Caco-2 (cell line): Measurements from ENCODE around the gene SQOR. TPM values are rescaled to one million over a fixed set of nuclear protein-coding genes. Genes with fewer than 3 reads are reported as not detected.

ENCODE experiments used
- BruUV-seq: library from RNA; stranded (reverse); fragments of 400-500 nt; replicated peaks from 2 replicates; lab custom pipeline; 2021; lab: Mats Ljungman, UMichigan
- CTCF ChIA-PET: fragments of 300-600 bp; sonication (Branson Sonifier 250); formaldehyde crosslinking; loops from one replicate; lab custom pipeline; 2022; ENCODE audit warnings: antibody characterized with exemption; lab: Charles Lee
- POLR2A ChIA-PET: fragments of 300-600 bp; sonication (Branson Sonifier 250); formaldehyde crosslinking; loops from one replicate; lab custom pipeline; 2022; ENCODE audit warnings: antibody characterized with exemption; lab: Charles Lee
- DNase-seq, 2 experiments: peaks; one replicate each; pipeline versions ENCODE4 v3.0.0 to v3.0.0-alpha.2; 2020 to 2022
- H3K27me3 ChIP-seq: replicated peaks from 2 replicates; pipeline ENCODE4 v1.6.0; 2011; ENCODE audit warnings: low read length; ENCODE audit not compliant: control insufficient read depth, insufficient read depth
- H3K36me3 ChIP-seq: 2 replicates; pipeline ENCODE4 v1.5.1; 2011; ENCODE audit warnings: low read length; ENCODE audit not compliant: control insufficient read depth, insufficient read depth
- H3K4me1 ChIP-seq: fragments of 250-450 bp; sonication (Bioruptor Pico); 2 replicates; pipeline ENCODE4 v1.5.1; 2020; ENCODE audit warnings: mild to moderate bottlenecking
- H3K4me3 ChIP-seq: 2 replicates; pipeline ENCODE4 v1.5.1; 2011; ENCODE audit warnings: low read depth, mild to moderate bottlenecking, control low read depth, low read length
- H3K9me3 ChIP-seq: fragments of 250-450 bp; sonication (Bioruptor Pico); 2 replicates; pipeline ENCODE4 v1.5.1; 2020; ENCODE audit warnings: mild to moderate bottlenecking, moderate library complexity
- H3K27ac Mint-ChIP-seq: one replicate; pipeline ENCODE4 v1.8.0; 2022; ENCODE audit warnings: mixed read lengths; ENCODE audit not compliant: unreplicated experiment
- H3K27me3 Mint-ChIP-seq: one replicate; pipeline ENCODE4 v1.8.0; 2022; ENCODE audit warnings: mixed read lengths; ENCODE audit not compliant: insufficient read depth, unreplicated experiment
- H3K36me3 Mint-ChIP-seq: one replicate; pipeline ENCODE4 v1.8.0; 2022; ENCODE audit warnings: mild to moderate bottlenecking, mixed read lengths; ENCODE audit not compliant: insufficient read depth, unreplicated experiment
- H3K4me1 Mint-ChIP-seq: one replicate; pipeline ENCODE4 v1.8.0; 2022; ENCODE audit warnings: low read depth, mixed read lengths; ENCODE audit not compliant: unreplicated experiment
- H3K4me3 Mint-ChIP-seq: one replicate; pipeline ENCODE4 v1.8.0; 2022; ENCODE audit warnings: mild to moderate bottlenecking, moderate library complexity, mixed read lengths; ENCODE audit not compliant: unreplicated experiment
- H3K9me3 Mint-ChIP-seq: one replicate; pipeline ENCODE4 v1.8.0; 2022; ENCODE audit warnings: mixed read lengths; ENCODE audit not compliant: unreplicated experiment
- CTCF ChIP-seq, 2 experiments: fragments of 200-600 bp in 1 of 2; IDR thresholded peaks; 1 replicate in 1 of 2; 2 replicates in 1 of 2; pipeline versions ENCODE4 v1.5.1 to v1.8.0; 2011 to 2022; ENCODE audit warnings: antibody characterized with exemption in 1 of 2, control low read depth in 1 of 2, inconsistent platforms in 1 of 2, low read depth in 1 of 2, low read length in 1 of 2, mild to moderate bottlenecking in 1 of 2, moderate library complexity in 1 of 2; ENCODE audit not compliant: insufficient read depth in 1 of 2, severe bottlenecking in 1 of 2, unreplicated experiment in 1 of 2
- intact Hi-C: fragments of 100-400 bp; cut with micrococcal nuclease; formaldehyde crosslinking; loops from one replicate; pipeline ENCODE4 v1.10.0; 2022; ENCODE audit not compliant: unreplicated experiment
- total RNA-seq: library from RNA; stranded (reverse); gene quantifications from 2 replicates; pipeline ENCODE4 v1.2.3, GENCODE V29; 2022

The SQOR gene
- total RNA-seq, 1 experiment from 2014 or later: 5.0 TPM

- POLR2A ChIA-PET: no interaction called here
- no peaks in the 10 kb centered on the region for H3K36me3 Mint-ChIP-seq
- H3K4me3 Mint-ChIP-seq: no peak overlapping the region
- peaks cover 43% of the 10 kb centered on the region for H3K4me1 Mint-ChIP-seq
- no peak overlapping the region for H3K27ac Mint-ChIP-seq
- H3K27me3 ChIP-seq: no peaks in the 10 kb centered on the region
- H3K9me3 ChIP-seq: no peaks in the 10 kb centered on the region
- BruUV-seq: no TSS peak
- intact Hi-C loops: loop anchor here (10.0 kb wide), 1 partner anchor 153 kb away; no protein-coding TSS in a partner anchor
- DNase-seq: peak; percentile 64 to 71
- no peak overlapping the region for H3K4me3 ChIP-seq
- no peaks in the 10 kb centered on the region for H3K36me3 ChIP-seq
- peaks cover 9% of the 10 kb centered on the region for H3K9me3 Mint-ChIP-seq
- no peak for TF ChIP-seq CTCF (IDR thresholded peaks at IDR 0.05; ENCODE audit: insufficient read depth in 1 of 2, low read depth in 1 of 2, low read length in 1 of 2, severe bottlenecking in 1 of 2, unreplicated experiment in 1 of 2)
- CTCF ChIA-PET: interaction anchor here (0.6 to 1.7 kb wide), 3 partner anchors 19 to 64 kb away, joined by 3 to 6 read pairs (median 5); no protein-coding TSS in a partner anchor
- H3K4me1 ChIP-seq: peaks cover 48% of the 10 kb centered on the region
- H3K27me3 Mint-ChIP-seq: no peaks in the 10 kb centered on the region
Measured at GRCh38 chr15:45641374-45641781, 6.5 kb downstream of the SQOR start.

GRCh38 chr15:45641999-45642932 is 7.4 kb downstream of the SQOR start:
- POLR2A ChIA-PET: no interaction called here
- H3K4me1 ChIP-seq: peaks cover 48% of the 10 kb centered on the region
- intact Hi-C loops: loop anchor here (10.0 kb wide), 1 partner anchor 153 kb away; no protein-coding TSS in a partner anchor
- no TSS peak for BruUV-seq
- H3K27me3 Mint-ChIP-seq: no peaks in the 10 kb centered on the region
- H3K36me3 ChIP-seq: no peaks in the 10 kb centered on the region
- peak overlapping the region; percentile 11 for H3K27ac Mint-ChIP-seq
- peak overlapping the region; percentile 32 for H3K4me3 Mint-ChIP-seq
- no peak for TF ChIP-seq CTCF (IDR thresholded peaks at IDR 0.05; ENCODE audit: insufficient read depth in 1 of 2, low read depth in 1 of 2, low read length in 1 of 2, severe bottlenecking in 1 of 2, unreplicated experiment in 1 of 2)
- peaks cover 43% of the 10 kb centered on the region for H3K4me1 Mint-ChIP-seq
- no peaks in the 10 kb centered on the region for H3K9me3 ChIP-seq
- no peak for DNase-seq
- H3K9me3 Mint-ChIP-seq: peaks cover 9% of the 10 kb centered on the region
- CTCF ChIA-PET: interaction anchor here (0.6 to 1.7 kb wide), 2 partner anchors 25 to 64 kb away, joined by 5 to 6 read pairs; no protein-coding TSS in a partner anchor
- no peaks in the 10 kb centered on the region for H3K27me3 ChIP-seq
- H3K36me3 Mint-ChIP-seq: no peaks in the 10 kb centered on the region
- no peak overlapping the region for H3K4me3 ChIP-seq

- Histone ChIP-seq H3K4me3 (no peak overlapping the region), H3K4me1 (peaks cover 55% of the 10 kb centered on the region), H3K9me3 (no peaks in the 10 kb centered on the region), H3K27me3 (no peaks in the 10 kb centered on the region), H3K36me3 (no peaks in the 10 kb centered on the region)
- BruUV-seq: no TSS peak
- ChIA-PET POLR2A (no interaction called here), CTCF (no interaction called here)
- H3K27ac Mint-ChIP-seq: no peak overlapping the region
- no peak for TF ChIP-seq CTCF (IDR thresholded peaks at IDR 0.05; ENCODE audit: insufficient read depth in 1 of 2, low read depth in 1 of 2, low read length in 1 of 2, severe bottlenecking in 1 of 2, unreplicated experiment in 1 of 2)
- intact Hi-C loops: loop anchor here (10.0 kb wide), 1 partner anchor 150 kb away; no protein-coding TSS in a partner anchor
- peaks cover 9% of the 10 kb centered on the region for H3K9me3 Mint-ChIP-seq
- H3K4me3 Mint-ChIP-seq: no peak overlapping the region
- no peak for DNase-seq
- H3K27me3 Mint-ChIP-seq: no peaks in the 10 kb centered on the region
- peaks cover 52% of the 10 kb centered on the region for H3K4me1 Mint-ChIP-seq
- H3K36me3 Mint-ChIP-seq: no peaks in the 10 kb centered on the region
Measured at GRCh38 chr15:45644437-45644836, 9.6 kb downstream of the SQOR start.
